ENCODE measurements around the gene CAP1. TPM values are rescaled to one million over a fixed set of nuclear protein-coding genes. Genes with fewer than 3 reads are reported as not detected.
A peak's percentile ranks its signal among the peaks of the same experiment; 100 is the strongest.

The CAP1 gene
- total and polyA plus RNA-seq, 9 of the 15 experiments (the other 6 are each of a cell fraction or from before 2014, with no cell fraction given): 230 to 658 (median 281) TPM

- TF ChIP-seq STAT6 (CRISPR knock-in tag; IDR thresholded peaks at IDR 0.05) (peak; percentile 84; the same call in 1 of the 2 replicates), ZNF121 (CRISPR knock-in tag; conservative IDR thresholded peaks at IDR 0.05) (peak; percentile 80), TOE1 (IDR thresholded peaks at IDR 0.05; ENCODE audit: borderline replicate concordance) (peak; percentile 98), TOE1 (CRISPR knock-in tag; IDR thresholded peaks at IDR 0.05; ENCODE audit: borderline replicate concordance, low read depth) (peak; percentile 90; the same call in 1 of the 2 replicates), DNMT1 (IDR thresholded peaks at IDR 0.05) (no peak), PHF20 (IDR thresholded peaks at IDR 0.05; ENCODE audit: partially characterized antibody) (peak; percentile 99), IRF1 (CRISPR knock-in tag; IDR thresholded peaks at IDR 0.05; ENCODE audit: borderline replicate concordance) (peak; percentile 98), BACH1 (tag; IDR thresholded peaks at IDR 0.05) (0 out of 2 replicates have a peak, but pooled peaks have one; percentile 35), SIN3A (IDR thresholded peaks at IDR 0.05; ENCODE audit: borderline replicate concordance in 2 of 2, control insufficient read depth in 1 of 2, low read depth in 2 of 2, low read length in 2 of 2) (peak in 1 of 2 experiments; percentile 94; a peak in 2 of 4 replicates), ELK3 (CRISPR knock-in tag; IDR thresholded peaks at IDR 0.05) (no peak), POLR2G (IDR thresholded peaks at IDR 0.05; ENCODE audit: low read depth, low read length) (peak; percentile 98), MYC (IDR thresholded peaks at IDR 0.05; ENCODE audit: low read depth, low read length) (peak; percentile 82), MYC (CRISPR knock-in tag; IDR thresholded peaks at IDR 0.05; ENCODE audit: borderline replicate concordance, low read depth) (no peak), ZNF280B (CRISPR knock-in tag; IDR thresholded peaks at IDR 0.05) (no peak), TAF9B (IDR thresholded peaks at IDR 0.05; ENCODE audit: partially characterized antibody) (peak; percentile 84), AFF4 (CRISPR knock-in tag; IDR thresholded peaks at IDR 0.05) (peak; percentile 95)
These were observed 56.7 kb downstream of the CAP1 start, which contains the start of gene PPT1 (continued) for GRCh38 chr1:40096977-40097782.
